Measurements from ENCODE around the gene SLC17A1. TPM values are rescaled to one million over a fixed set of nuclear protein-coding genes. Genes with fewer than 3 reads are reported as not detected.

Gene SLC17A1
- total and polyA plus RNA-seq, 7 donors, result not detected

DNA sequence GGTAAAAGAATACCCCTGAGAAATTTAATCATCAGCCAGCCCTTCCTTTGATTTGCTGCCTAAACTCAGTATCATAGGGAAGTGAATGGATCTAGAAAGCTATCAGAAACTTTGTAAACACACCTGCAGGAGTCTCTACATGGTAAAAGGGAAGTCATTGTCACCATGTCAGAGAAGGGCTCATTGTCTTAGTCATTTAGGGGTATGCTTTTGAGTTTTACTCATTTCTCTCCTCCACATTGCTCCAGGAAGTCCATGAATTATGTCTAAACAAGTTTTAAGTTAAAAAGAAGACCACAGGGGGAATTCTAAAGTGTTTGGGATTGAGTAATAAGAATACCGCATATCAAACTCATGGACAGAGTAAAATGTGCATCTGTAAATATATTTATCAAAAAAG lies 2.5 kb downstream of the SLC17A1 start:
- Histone ChIP-seq H3K9me3 (no peaks in the 10 kb centered on the region), H3K4me3 (no peak overlapping the region), H3K4me1 (no peaks in the 10 kb centered on the region), H3K27me3 (ENCODE audit: insufficient read depth in 3 of 3, low read length in 2 of 3) (peaks cover 0 to 13% (median 2%) of the 10 kb centered on the region in 3 donors), H3K27ac (no peak overlapping the region), H3K36me3 (ENCODE audit: insufficient read depth in 1 of 2, low read depth in 1 of 2) (no peaks in the 10 kb centered on the region)
- intact Hi-C loops (cut with DNase I), result no loop called here
- DNase-seq, result no peak
- TF ChIP-seq, protein P1, sequence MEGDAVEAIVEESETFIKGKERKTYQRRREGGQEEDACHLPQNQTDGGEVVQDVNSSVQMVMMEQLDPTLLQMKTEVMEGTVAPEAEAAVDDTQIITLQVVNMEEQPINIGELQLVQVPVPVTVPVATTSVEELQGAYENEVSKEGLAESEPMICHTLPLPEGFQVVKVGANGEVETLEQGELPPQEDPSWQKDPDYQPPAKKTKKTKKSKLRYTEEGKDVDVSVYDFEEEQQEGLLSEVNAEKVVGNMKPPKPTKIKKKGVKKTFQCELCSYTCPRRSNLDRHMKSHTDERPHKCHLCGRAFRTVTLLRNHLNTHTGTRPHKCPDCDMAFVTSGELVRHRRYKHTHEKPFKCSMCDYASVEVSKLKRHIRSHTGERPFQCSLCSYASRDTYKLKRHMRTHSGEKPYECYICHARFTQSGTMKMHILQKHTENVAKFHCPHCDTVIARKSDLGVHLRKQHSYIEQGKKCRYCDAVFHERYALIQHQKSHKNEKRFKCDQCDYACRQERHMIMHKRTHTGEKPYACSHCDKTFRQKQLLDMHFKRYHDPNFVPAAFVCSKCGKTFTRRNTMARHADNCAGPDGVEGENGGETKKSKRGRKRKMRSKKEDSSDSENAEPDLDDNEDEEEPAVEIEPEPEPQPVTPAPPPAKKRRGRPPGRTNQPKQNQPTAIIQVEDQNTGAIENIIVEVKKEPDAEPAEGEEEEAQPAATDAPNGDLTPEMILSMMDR (IDR thresholded peaks at IDR 0.05), result no peak
- no peak for ATAC-seq
- WGBS, 3 donors, result 90 to 93% (median 90%) methylated on average over 1 of the region's 1 CpG

DNA sequence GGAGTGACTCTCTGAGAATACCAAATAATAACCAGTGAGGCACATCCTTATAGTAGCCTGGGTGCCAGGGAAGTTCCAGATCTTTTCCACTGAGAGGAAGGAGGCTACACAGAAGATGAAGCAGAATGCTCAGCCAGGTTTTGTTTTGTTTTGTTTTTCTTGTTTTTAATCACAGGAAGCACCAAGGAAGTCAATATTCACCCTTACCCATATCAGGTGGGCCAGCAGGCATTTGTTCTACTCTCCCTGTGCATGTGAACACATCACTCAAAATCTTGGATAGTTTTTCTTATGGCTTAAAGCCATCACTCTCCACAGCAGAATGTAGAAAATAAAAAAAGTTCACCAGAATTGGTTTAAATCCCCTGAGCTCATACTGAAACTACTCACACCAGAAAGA lies 10.5 kb downstream of the SLC17A1 start:
- no peak for ATAC-seq
- peaks cover 0 to 9% (median 0%) of the 10 kb centered on the region in 3 donors for H3K27me3 ChIP-seq (ENCODE audit: insufficient read depth in 3 of 3, low read length in 2 of 3)

DNA sequence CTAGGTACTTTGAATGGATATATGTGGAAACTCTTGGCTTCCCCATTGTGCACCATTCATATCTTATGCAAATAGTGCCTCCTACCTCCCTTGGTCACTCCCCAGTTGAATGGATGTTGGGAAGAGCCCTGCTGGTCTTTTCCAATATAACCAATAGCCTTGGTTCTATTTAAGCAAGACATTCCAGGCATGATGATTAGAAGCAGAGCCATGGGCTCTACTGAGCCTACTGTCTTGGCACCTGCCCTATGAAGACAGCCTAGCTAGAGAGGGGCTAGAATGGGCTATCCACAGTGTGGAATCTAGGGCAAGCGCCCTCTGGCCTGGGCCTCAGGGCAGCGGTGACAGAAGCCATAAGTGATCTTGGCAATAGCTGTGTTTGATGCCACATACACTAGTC lies 15.6 kb downstream of the SLC17A1 start:
- Histone ChIP-seq H3K9me3 (no peaks in the 10 kb centered on the region), H3K27ac (no peak overlapping the region), H3K36me3 (ENCODE audit: insufficient read depth in 1 of 2, low read depth in 1 of 2) (no peaks in the 10 kb centered on the region), H3K4me1 (no peaks in the 10 kb centered on the region), H3K4me3 (no peak overlapping the region), H3K27me3 (ENCODE audit: insufficient read depth in 3 of 3, low read length in 2 of 3) (peaks cover 0 to 3% (median 1%) of the 10 kb centered on the region in 3 donors)
- ATAC-seq (no peak), DNase-seq (no peak)
- intact Hi-C loops (cut with DNase I), result no loop called here
- WGBS, 3 donors, result 92 to 95% (median 93%) methylated on average over 2 of the region's 2 CpGs
- TF ChIP-seq, protein P1 (IDR thresholded peaks at IDR 0.05), result no peak

More for the DNA sequence above, 10.5 kb downstream of the SLC17A1 start:
- TF ChIP-seq, protein P1 (IDR thresholded peaks at IDR 0.05), result no peak
- intact Hi-C loops (cut with DNase I), result no loop called here
- Histone ChIP-seq H3K27ac (no peak overlapping the region), H3K36me3 (ENCODE audit: insufficient read depth in 1 of 2, low read depth in 1 of 2) (no peaks in the 10 kb centered on the region), H3K9me3 (no peaks in the 10 kb centered on the region), H3K4me3 (no peak overlapping the region), H3K4me1 (no peaks in the 10 kb centered on the region)
- DNase-seq, result no peak

DNA sequence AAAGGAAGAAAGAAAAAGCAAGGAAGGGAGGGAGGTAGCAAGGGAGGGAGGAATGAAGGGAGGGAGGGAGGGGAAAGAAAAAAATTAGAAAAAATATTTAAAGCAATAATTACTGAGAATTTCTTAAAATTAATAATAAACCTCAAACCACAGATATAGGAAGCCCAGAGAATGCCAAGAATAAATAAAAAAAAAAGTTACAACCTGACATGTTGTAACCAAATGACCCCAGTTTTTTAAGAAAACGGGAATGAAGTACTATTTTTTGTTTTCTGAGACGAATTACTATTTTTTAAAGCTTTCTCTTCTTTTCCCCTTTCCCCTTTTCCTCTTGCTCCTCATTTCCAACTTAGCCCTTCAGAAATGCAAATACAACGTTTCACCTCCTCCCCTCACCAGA lies 16.7 kb downstream of the SLC17A1 start:
- intact Hi-C loops (cut with DNase I), result no loop called here
- ATAC-seq (no peak), DNase-seq (no peak)
- no peaks in the 10 kb centered on the region for H3K36me3 ChIP-seq (ENCODE audit: insufficient read depth in 1 of 2, low read depth in 1 of 2)
- no peaks in the 10 kb centered on the region for H3K4me1 ChIP-seq
- H3K27ac ChIP-seq, result no peak overlapping the region
- no peak overlapping the region for H3K4me3 ChIP-seq
- TF ChIP-seq, protein P1 (IDR thresholded peaks at IDR 0.05), result no peak
- peaks cover 0 to 3% (median 2%) of the 10 kb centered on the region in 3 donors for H3K27me3 ChIP-seq (ENCODE audit: insufficient read depth in 3 of 3, low read length in 2 of 3)
- no peaks in the 10 kb centered on the region for H3K9me3 ChIP-seq
- 53 to 60% (median 56%) methylated on average over 3 of the region's 3 CpGs for WGBS, 3 donors

DNA sequence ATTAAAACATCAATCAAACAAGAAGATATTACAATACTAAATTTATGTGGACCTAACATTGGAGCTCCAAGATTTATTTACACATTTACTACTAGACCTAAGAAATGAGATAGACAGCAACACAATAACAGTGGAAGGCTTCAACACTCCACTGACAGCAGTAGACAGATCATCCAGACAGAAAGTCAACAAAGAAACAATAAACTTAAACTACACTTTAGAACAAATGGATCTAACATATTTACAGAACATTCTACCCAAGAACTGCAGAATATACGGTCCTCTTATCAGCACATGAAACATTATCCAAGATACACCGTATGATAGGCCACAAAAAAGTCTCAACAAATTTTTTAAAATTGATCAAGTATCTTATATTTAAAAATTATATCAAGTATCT lies 27.0 kb downstream of the SLC17A1 start:
- Histone ChIP-seq H3K4me1 (no peaks in the 10 kb centered on the region), H3K4me3 (no peak overlapping the region), H3K27me3 (ENCODE audit: insufficient read depth in 3 of 3, low read length in 2 of 3) (peaks cover 0 to 3% (median 0%) of the 10 kb centered on the region in 3 donors), H3K9me3 (no peaks in the 10 kb centered on the region), H3K27ac (no peak overlapping the region), H3K36me3 (ENCODE audit: insufficient read depth in 1 of 2, low read depth in 1 of 2) (no peaks in the 10 kb centered on the region)
- intact Hi-C loops (cut with DNase I), result no loop called here
- DNase-seq, result no peak
- TF ChIP-seq, protein P1 (IDR thresholded peaks at IDR 0.05), result no peak
- ATAC-seq, result no peak
- whole genome bisulfite sequencing, 3 donors, result 83 to 92% (median 92%) methylated on average over 2 of the region's 2 CpGs

All from psoas muscle (tissue), 8 donors.